Smooth muscle cell (in vitro differentiated cells): ENCODE data around the gene GRM8. TPM values are rescaled to one million over a fixed set of nuclear protein-coding genes. Genes with fewer than 3 reads are reported as not detected.

Experiments
- DNase-seq: peaks from one replicate; lab custom pipeline; 2025; ENCODE audit not compliant: unreplicated experiment; lab: John Stamatoyannopoulos, UW
- H2AFZ ChIP-seq: fragments of 200-600 bp; sonication (generic); 2 replicates; pipeline ENCODE4 v1.6.0; 2016; ENCODE audit warnings: antibody characterized with exemption, low read depth, mild to moderate bottlenecking
- H3F3A ChIP-seq: fragments of 200-600 bp; sonication (generic); 2 replicates; pipeline ENCODE4 v1.6.0; 2017; ENCODE audit warnings: antibody characterized with exemption, low read depth
- H3K27ac ChIP-seq: fragments of 200-600 bp; sonication (generic); 2 replicates; pipeline ENCODE4 v1.5.1; 2016; ENCODE audit warnings: low read depth, mild to moderate bottlenecking
- H3K27me3 ChIP-seq: fragments of 200-600 bp; sonication (generic); 2 replicates; pipeline ENCODE4 v1.6.1; 2016; ENCODE audit warnings: low read depth, mild to moderate bottlenecking
- H3K36me3 ChIP-seq: fragments of 200-600 bp; sonication (generic); 2 replicates; pipeline ENCODE4 v1.5.1; 2016; ENCODE audit warnings: low read depth
- H3K4me1 ChIP-seq: fragments of 200-600 bp; sonication (generic); 2 replicates; pipeline ENCODE4 v1.5.1; 2016; ENCODE audit warnings: low read depth
- H3K4me2 ChIP-seq: fragments of 200-600 bp; sonication (generic); 2 replicates; pipeline ENCODE4 v1.6.0; 2016; ENCODE audit warnings: mild to moderate bottlenecking
- H3K4me3 ChIP-seq: fragments of 200-600 bp; sonication (generic); 2 replicates; pipeline ENCODE4 v1.5.1; 2016; ENCODE audit warnings: mild to moderate bottlenecking
- H3K79me2 ChIP-seq: fragments of 200-600 bp; sonication (generic); 2 replicates; pipeline ENCODE4 v1.6.0; 2016; ENCODE audit warnings: low read depth, mild to moderate bottlenecking
- H3K9ac ChIP-seq: fragments of 200-600 bp; sonication (generic); 2 replicates; pipeline ENCODE4 v1.6.0; 2016; ENCODE audit warnings: low read depth
- H3K9me3 ChIP-seq: fragments of 200-600 bp; sonication (generic); replicated peaks from 2 replicates; pipeline ENCODE4 v1.5.1; 2016; ENCODE audit warnings: low read depth
- H4K20me1 ChIP-seq: fragments of 200-600 bp; sonication (generic); 2 replicates; pipeline ENCODE4 v1.6.0; 2016; ENCODE audit warnings: low read depth
- WGBS: methylation state at CpG from one replicate; pipeline ENCODE4 v1.1.7; 2016; ENCODE audit warnings: low lambda C conversion rate; 5-methylcytosine and 5-hydroxymethylcytosine counted together
- polyA plus RNA-seq: library from polyadenylated mRNA; unstranded; fragments of >200 nt; fragmentation: Nextera tagmentation; extraction: Ambion mirVana; gene quantifications from 2 replicates; pipeline ENCODE4 v1.2.1, GENCODE V29; 2016
- total RNA-seq: library from RNA; depleted of rRNA; stranded (reverse); fragments of >200 nt; gene quantifications from 2 replicates; pipeline ENCODE4 v1.2.3, GENCODE V29; 2014
- TF ChIP-seq, protein P1 (sequence below): fragments of 200-600 bp; sonication (generic); IDR thresholded peaks from 2 replicates; pipeline ENCODE4 v1.5.1; 2017; ENCODE audit warnings: borderline replicate concordance, mild to moderate bottlenecking, antibody characterized with exemption; ENCODE audit not compliant: insufficient read depth, poor library complexity, severe bottlenecking

The GRM8 gene
- total and polyA plus RNA-seq, 2 experiments from 2014 or later, result 9.8 to 20.5 TPM

DNA sequence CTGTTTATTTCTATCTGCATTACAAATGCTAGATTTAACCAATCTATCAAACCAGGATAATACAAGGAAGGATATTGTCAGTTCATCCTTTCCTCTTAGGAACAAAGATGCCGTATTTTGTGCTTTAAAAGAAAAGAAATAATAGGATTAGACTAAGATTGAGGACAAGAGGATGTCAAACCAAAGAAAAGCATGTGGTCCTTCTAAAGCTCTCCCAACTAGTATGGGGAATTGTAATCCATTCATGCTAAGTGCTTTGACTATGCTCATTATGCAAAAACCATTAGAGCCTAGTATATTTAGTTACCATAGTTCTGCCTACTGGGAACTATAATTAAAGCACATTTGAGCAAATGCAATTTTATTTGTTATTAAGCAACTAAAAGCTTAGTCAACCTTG, 280.2 kb downstream of the GRM8 start:
- no peaks in the 10 kb centered on the region for H3F3A ChIP-seq

DNA sequence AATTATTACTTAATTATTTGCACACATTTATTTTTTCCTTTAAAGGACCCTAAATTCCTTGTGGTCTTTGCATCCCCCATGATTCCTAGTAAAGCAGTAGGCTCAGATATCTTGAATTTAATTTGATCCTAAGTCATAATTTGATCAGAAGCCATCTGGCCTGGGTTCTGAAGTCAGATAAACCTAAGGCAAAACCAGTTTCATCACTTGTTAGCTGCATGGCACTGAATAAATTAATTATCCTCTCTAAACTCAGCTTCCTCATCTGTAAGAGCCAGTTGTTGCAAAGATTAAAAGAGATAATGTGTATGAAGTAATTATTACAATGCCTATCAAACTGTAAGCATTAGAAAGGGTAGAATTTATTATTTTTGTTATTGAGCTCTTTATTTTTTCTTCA, 293.1 kb downstream of the GRM8 start:
- Histone ChIP-seq H2AFZ (no peak overlapping the region), H3K4me2 (no peak overlapping the region), H3K9me3 (no peaks in the 10 kb centered on the region), H3K79me2 (no peaks in the 10 kb centered on the region), H3K27ac (no peak overlapping the region), H3K9ac (no peak overlapping the region), H3K4me3 (no peak overlapping the region), H3K36me3 (no peaks in the 10 kb centered on the region), H3F3A (no peaks in the 10 kb centered on the region), H3K4me1 (no peaks in the 10 kb centered on the region), H4K20me1 (no peaks in the 10 kb centered on the region), H3K27me3 (no peaks in the 10 kb centered on the region)
- TF ChIP-seq, protein P1, sequence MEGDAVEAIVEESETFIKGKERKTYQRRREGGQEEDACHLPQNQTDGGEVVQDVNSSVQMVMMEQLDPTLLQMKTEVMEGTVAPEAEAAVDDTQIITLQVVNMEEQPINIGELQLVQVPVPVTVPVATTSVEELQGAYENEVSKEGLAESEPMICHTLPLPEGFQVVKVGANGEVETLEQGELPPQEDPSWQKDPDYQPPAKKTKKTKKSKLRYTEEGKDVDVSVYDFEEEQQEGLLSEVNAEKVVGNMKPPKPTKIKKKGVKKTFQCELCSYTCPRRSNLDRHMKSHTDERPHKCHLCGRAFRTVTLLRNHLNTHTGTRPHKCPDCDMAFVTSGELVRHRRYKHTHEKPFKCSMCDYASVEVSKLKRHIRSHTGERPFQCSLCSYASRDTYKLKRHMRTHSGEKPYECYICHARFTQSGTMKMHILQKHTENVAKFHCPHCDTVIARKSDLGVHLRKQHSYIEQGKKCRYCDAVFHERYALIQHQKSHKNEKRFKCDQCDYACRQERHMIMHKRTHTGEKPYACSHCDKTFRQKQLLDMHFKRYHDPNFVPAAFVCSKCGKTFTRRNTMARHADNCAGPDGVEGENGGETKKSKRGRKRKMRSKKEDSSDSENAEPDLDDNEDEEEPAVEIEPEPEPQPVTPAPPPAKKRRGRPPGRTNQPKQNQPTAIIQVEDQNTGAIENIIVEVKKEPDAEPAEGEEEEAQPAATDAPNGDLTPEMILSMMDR, result no peak
- no peak for DNase-seq

More for the DNA sequence above, 280.2 kb downstream of the GRM8 start:
- no peak overlapping the region for H3K27ac ChIP-seq
- 91% methylated on average over 1 of the region's 1 CpG for WGBS
- no peak overlapping the region for H3K4me3 ChIP-seq
- TF ChIP-seq, protein P1, result no peak
- no peaks in the 10 kb centered on the region for H3K27me3 ChIP-seq
- H3K4me1 ChIP-seq, result peaks cover 24% of the 10 kb centered on the region
- no peak overlapping the region for H3K9ac ChIP-seq
- no peaks in the 10 kb centered on the region for H3K9me3 ChIP-seq
- no peak overlapping the region for H2AFZ ChIP-seq
- no peak for DNase-seq
- H4K20me1 ChIP-seq, result no peaks in the 10 kb centered on the region
- no peak overlapping the region for H3K4me2 ChIP-seq
- H3K79me2 ChIP-seq, result no peaks in the 10 kb centered on the region
- H3K36me3 ChIP-seq, result no peaks in the 10 kb centered on the region

GRCh38 chr7:126958367-126958766, 294.4 kb downstream of the GRM8 start:
- H3K9ac ChIP-seq, result no peak overlapping the region
- no peak overlapping the region for H3K4me2 ChIP-seq
- H3K27me3 ChIP-seq, result no peaks in the 10 kb centered on the region
- H3F3A ChIP-seq, result no peaks in the 10 kb centered on the region
- WGBS, result 95% methylated on average over 17 of the region's 17 CpGs
- H3K9me3 ChIP-seq, result no peaks in the 10 kb centered on the region
- H3K4me1 ChIP-seq, result no peaks in the 10 kb centered on the region
- no peak overlapping the region for H3K4me3 ChIP-seq
- H3K27ac ChIP-seq, result no peak overlapping the region
- no peak for DNase-seq
- H2AFZ ChIP-seq, result no peak overlapping the region
- TF ChIP-seq, protein P1, result no peak
- H3K79me2 ChIP-seq, result no peaks in the 10 kb centered on the region
- H4K20me1 ChIP-seq, result no peaks in the 10 kb centered on the region
- H3K36me3 ChIP-seq, result no peaks in the 10 kb centered on the region

DNA sequence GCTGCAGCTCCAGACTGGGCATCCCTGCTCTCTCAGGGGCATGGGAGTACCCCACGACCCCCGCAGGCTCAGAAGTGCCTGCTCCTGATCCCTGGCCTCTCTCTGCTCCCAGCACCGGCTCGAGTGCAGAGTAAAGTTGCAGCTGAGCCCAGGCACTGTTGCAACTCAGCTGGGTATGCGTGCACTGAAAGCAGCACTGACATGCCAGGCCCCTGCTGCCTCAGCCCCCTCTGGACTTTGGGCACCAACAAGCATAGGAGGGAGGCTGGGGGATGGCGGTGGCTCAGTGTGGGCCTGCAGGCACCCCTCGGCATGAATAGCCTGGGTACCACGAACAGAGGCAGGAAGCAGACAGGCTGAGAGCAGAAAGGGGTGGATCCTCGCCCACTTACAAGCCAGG, 295.3 kb downstream of the GRM8 start:
- H3K9ac ChIP-seq, result no peak overlapping the region
- no peak overlapping the region for H2AFZ ChIP-seq
- H4K20me1 ChIP-seq, result no peaks in the 10 kb centered on the region
- no peaks in the 10 kb centered on the region for H3K36me3 ChIP-seq
- no peaks in the 10 kb centered on the region for H3K9me3 ChIP-seq
- H3K79me2 ChIP-seq, result no peaks in the 10 kb centered on the region
- H3K27me3 ChIP-seq, result peaks cover under 1% of the 10 kb centered on the region
- TF ChIP-seq, protein P1, result no peak
- no peaks in the 10 kb centered on the region for H3K4me1 ChIP-seq
- H3K4me2 ChIP-seq, result no peak overlapping the region
- H3K4me3 ChIP-seq, result no peak overlapping the region
- H3K27ac ChIP-seq, result no peak overlapping the region
- no peak for DNase-seq
- H3F3A ChIP-seq, result no peaks in the 10 kb centered on the region
- WGBS, result 83% methylated on average over 9 of the region's 9 CpGs
